Panc1 (cell line): ENCODE measurements around the gene NAGK.

Source experiments
- CTCF ChIP-seq: fragments of 450-650 bp; IDR thresholded peaks from 2 replicates; pipeline ENCODE4 v1.5.1; 2017; ENCODE audit warnings: mild to moderate bottlenecking
- TCF7L2 ChIP-seq: IDR thresholded peaks from 2 replicates; pipeline ENCODE4 v1.6.1; 2011; ENCODE audit warnings: mild to moderate bottlenecking, low read depth, low read length, inconsistent platforms

GRCh38 chr2:71069376-71069775 lies 928 bp downstream of the NAGK start:
- no peak for TF ChIP-seq CTCF
- TF ChIP-seq TCF7L2 = no peak
